Mammary epithelial cell (primary cell): ENCODE results near the gene PGLYRP2.

ENCODE experiments used
- CTCF ChIP-seq, 2 donors: IDR thresholded peaks in 1 of 2; conservative IDR thresholded peaks in 1 of 2; 2 replicates each; pipeline ENCODE4 v1.5.1; 2011 to 2012; ENCODE audit warnings: inconsistent platforms in 2 of 2, low read length in 2 of 2, mild to moderate bottlenecking in 2 of 2, control low read depth in 1 of 2, low read depth in 1 of 2; ENCODE audit not compliant: insufficient read depth in 1 of 2; ENCODE audit errors: extremely low read depth in 1 of 2
- EZH2 ChIP-seq: IDR thresholded peaks from 2 replicates; pipeline ENCODE4 v1.6.1; 2012; ENCODE audit warnings: low read length, inconsistent platforms, borderline replicate concordance

- TF ChIP-seq CTCF (conservative IDR thresholded peaks at IDR 0.05 in 1 of 2, IDR thresholded peaks at IDR 0.05 in 1 of 2; ENCODE audit: extremely low read depth in 1 of 2, insufficient read depth in 1 of 2, low read depth in 1 of 2, low read length in 2 of 2): no peak
- no peak for TF ChIP-seq EZH2
These were observed 9.4 kb upstream of the PGLYRP2 start for GRCh38 chr19:15488489-15489226.
